CD4-positive, alpha-beta T cell treated with Interleukin-6 at 100 ng/mL for 8 hours (primary cell): ENCODE measurements around the gene ELANE.

Experiments used
- DNase-seq: peaks from one replicate; pipeline ENCODE4 v3.0.0-alpha.2; 2020; ENCODE audit warnings: mixed read lengths, low spot score

Gene ELANE

DNA sequence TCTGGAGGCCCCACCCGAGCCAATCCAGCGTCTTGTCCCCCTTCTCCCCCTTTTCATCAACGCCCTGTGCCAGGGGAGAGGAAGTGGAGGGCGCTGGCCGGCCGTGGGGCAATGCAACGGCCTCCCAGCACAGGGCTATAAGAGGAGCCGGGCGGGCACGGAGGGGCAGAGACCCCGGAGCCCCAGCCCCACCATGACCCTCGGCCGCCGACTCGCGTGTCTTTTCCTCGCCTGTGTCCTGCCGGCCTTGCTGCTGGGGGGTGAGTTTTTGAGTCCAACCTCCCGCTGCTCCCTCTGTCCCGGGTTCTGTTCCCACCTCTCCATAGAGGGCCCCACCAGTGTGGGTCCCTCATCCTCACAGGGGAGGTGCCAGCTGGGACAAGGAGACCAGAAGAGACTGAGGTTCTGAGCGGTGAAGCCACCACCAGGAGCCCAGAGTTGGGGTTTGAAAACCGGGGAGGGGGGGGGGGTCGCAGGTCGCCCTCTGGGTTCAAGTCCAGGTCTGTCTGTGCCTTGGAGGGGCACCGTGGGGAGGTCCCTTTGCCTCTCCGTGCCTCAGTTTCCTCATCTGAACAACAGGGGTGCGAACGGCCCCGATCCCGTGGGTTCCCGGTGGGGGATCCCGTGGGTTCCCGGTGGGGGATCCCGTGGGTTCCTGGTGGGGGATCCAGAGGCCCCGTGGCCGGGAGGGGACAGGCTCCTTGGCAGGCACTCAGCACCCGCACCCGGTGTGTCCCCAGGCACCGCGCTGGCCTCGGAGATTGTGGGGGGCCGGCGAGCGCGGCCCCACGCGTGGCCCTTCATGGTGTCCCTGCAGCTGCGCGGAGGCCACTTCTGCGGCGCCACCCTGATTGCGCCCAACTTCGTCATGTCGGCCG is at the start of gene ELANE:
Gene ELANE (plus strand): TSS at position 168 of the 878 bp plus-strand sequence. CDS start 26 bp downstream, at position 194.
- DNase-seq: no peak

DNA sequence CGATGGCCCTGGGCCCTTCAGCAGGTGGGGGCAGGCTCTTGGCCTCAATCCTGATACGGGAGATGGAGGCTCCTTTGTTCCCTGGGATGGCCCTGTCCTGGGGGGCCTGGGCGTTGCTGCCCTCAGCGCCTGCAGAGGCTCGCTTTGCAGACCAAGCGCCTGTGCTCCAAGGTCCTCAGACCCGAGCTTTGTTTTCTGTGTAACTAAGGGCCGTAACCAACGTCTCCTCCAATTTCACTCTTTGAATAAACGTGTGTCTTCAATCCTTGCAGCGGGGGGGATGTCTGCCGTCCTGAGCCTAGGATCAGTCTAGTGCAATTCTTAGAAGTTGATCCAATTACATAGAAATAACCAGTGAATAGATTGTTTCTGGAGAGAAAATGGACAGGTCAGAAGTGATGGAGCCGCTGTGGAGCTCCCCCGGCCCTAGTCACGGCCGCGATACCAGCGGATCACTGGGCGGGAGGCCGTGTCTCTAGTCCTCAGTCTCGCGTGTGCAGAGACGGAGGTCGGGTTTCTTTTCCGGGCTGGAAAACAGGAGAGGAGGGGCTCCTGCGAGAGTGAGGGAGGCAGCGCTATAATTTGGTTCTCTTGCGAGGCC is 49.5 kb upstream of the ELANE start:
- no peak for DNase-seq

DNA sequence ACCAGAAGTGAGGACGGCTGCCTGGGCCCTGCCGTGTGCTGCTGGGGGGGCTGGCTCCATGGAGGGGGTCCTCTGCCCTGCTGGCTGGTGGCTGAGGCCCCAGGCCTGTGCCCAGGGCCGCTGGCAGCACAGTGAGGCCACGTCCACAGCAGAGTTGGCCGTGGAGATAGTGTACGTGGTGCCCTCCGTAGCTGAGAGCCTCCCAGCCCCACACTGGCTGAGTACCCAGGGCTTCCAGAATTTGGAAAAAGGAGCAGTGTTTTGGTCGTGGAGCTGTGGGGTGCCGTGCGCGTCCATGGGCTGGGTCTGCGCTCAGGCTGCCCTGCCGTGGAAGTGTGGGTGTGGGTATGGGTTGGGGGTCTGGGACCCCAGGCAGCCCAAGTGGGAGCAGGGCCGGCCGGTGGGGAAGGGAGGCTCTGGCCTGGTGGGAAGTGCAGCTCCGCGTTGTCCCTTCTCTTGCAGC is 49.0 kb upstream of the ELANE start:
- DNase-seq: no peak

DNA sequence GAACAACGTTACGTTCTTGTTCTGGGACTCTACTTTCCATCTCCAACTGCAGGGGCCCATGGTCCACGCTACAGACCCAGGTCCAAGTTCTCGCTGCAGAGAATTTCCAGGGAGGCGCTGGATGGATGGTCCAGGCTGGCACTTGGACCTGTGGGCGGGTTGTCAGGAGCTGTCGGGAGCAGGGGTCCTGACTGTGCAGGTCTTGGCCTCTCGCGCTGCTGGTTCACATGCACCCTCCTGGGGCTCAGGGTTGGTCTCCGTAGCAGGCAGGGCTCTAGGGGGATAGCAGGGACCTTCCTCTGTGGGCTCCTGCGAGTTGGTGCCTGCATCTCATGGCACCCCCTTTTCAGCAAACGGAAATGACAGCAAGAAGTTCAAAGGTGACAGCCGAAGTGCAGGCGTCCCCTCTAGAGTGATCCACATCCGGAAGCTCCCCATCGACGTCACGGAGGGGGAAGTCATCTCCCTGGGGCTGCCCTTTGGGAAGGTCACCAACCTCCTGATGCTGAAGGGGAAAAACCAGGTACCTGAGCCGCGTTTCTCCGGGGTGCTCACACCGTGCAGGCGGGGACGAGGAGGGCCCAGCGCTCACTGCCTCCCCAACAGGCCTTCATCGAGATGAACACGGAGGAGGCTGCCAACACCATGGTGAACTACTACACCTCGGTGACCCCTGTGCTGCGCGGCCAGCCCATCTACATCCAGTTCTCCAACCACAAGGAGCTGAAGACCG is 48.3 kb upstream of the ELANE start:
- no peak for DNase-seq

DNA sequence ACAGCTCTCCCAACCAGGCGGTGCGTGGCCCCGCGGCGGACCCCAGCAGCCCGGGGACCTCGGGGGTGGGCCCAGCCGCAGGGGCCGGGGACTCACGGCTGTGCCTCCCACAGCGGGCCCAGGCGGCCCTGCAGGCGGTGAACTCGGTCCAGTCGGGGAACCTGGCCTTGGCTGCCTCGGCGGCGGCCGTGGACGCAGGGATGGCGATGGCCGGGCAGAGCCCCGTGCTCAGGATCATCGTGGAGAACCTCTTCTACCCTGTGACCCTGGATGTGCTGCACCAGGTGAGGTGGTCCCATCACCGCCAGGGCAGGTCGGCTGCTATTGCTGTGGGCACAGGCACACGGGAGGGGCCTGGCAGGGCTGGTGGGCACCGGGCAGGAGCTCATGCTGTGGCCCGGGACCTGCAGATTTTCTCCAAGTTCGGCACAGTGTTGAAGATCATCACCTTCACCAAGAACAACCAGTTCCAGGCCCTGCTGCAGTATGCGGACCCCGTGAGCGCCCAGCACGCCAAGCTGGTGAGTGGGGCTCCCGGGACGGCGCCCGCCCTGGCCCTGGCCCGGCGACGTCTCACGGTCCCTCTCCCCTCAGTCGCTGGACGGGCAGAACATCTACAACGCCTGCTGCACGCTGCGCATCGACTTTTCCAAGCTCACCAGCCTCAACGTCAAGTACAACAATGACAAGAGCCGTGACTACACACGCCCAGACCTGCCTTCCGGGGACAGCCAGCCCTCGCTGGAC is 47.5 kb upstream of the ELANE start:
- DNase-seq: no peak

DNA sequence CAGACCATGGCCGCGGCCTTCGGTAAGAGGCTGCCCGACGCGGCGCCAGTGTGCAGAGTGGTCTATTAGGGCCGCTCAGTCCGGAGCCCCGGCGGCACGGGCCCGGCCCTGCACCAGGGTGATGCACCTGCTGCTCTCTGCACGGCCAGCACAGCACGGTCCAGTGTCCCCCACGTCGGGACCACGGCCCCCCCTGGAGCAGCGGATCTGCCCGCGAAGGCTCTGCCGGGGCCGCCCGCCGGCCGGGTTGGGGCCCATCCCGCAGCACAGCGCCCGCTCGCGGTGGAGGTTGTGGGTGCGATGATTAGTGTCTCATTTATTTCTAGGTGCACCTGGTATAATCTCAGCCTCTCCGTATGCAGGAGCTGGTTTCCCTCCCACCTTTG is 46.9 kb upstream of the ELANE start:
- no peak for DNase-seq

DNA sequence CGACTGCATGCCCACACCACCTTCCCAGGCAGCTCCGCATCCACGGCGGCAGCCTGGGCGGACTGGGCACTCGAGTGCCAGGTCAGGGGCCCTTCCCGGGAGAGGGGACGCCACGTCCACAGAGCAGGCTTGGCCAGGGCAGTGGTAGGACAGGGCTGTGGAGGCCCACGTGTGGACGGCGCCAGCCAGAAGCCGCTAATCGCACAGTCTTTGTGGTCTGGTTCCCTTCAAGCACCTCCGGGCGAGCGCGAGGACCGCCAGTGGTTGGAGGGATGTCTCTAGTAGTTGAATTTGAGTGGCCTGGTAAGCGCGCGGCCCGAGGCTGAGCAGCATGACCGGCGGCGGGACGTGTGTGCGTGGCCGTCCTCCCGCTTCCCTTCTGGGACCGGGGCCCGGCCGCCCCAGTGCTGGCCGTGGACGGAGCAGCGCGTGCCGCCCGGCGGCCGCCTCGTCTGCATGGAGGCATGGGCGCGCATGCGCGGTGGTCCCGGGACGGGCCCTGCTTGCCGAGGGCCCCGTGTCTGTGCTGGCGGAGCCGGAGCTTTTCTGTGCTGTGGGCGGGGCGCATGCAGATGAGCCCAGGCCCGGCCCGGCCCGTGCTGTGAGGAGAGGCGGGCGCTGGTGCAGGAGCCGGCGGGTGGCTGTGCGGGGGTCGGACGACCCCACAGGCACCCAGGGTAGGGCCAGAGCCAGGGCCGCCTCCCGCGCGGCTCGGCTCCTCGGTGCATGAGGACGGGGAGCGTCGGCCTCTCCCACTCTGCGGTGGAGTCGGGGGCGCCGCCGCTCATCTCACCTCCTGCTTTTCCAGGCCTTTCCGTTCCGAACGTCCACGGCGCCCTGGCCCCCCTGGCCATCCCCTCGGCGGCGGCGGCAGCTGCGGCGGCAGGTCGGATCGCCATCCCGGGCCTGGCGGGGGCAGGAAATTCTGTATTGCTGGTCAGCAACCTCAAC is 46.2 kb upstream of the ELANE start:
- DNase-seq: no peak

DNA sequence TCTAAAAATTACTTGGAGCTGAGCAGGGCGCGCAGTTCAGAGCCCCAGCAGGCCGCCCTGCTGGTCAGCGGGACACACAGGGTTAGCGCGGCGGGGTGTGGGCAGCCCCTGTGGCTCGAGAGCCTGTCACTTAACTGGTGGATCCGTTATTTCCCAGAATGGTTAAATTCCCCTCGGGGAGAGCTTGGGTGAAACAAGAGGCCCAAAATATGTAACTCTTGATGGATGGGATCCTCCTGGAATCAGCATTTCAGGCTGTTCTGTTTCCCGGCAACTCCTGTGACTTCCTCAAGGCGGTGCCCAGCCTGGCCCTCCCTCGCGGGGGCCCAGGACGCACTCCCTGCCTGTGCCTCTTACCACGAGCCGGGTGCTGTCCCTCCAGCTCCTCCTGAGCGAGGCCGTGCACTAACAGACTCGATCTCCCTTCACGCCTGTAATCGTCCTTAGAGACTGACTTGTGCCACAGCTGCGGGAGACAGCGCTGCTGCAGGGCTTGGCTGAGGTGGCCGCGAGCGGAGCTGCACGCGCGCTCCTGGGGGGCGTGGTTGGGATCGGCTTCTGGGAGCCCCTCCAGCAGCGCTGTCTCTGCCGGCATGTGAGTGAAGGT is 45.2 kb upstream of the ELANE start:
- no peak for DNase-seq

DNA sequence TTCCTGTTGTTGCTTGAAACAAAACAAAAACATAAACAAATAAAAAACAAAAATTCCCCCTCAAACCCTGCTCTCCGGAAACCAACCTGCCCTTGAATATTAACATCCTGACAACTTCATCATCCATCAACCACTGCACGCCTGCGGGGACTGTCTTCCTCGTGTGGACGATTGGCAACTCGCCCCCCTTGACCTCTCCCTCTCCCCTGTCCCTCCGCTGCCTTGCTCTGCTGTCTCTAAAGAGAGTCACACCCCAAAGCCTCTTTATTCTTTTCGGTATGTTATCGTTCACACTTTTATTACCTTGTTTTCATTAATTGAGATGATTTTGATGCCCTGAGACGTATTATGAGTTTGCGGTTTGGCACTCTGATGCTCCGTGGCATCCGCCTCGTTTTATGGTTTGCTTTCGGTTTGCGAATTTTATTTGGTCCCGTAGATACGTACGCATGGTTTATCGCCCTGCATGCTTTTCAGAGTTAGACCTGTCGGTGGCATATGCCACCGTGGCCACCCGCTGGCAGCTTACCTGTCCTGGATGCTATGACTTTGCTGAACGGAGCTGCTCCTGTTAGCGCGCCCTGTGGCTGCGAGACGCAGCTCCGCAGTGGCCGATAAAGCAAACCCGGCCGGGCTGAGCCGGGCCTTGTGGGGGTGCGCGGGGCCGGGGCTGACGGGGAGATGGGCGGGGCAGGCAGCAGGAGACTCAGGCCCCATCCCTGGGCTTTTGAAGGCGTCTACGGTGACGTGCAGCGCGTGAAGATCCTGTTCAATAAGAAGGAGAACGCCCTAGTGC is 44.3 kb upstream of the ELANE start:
- DNase-seq: no peak

DNA sequence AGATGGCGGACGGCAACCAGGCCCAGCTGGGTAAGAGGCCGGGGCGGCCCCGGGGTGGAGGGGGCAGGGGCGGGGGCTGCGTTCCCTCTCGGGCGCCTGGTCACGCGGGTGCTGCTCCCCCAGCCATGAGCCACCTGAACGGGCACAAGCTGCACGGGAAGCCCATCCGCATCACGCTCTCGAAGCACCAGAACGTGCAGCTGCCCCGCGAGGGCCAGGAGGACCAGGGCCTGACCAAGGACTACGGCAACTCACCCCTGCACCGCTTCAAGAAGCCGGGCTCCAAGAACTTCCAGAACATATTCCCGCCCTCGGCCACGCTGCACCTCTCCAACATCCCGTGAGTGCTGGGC is 43.7 kb upstream of the ELANE start:
- no peak for DNase-seq

DNA sequence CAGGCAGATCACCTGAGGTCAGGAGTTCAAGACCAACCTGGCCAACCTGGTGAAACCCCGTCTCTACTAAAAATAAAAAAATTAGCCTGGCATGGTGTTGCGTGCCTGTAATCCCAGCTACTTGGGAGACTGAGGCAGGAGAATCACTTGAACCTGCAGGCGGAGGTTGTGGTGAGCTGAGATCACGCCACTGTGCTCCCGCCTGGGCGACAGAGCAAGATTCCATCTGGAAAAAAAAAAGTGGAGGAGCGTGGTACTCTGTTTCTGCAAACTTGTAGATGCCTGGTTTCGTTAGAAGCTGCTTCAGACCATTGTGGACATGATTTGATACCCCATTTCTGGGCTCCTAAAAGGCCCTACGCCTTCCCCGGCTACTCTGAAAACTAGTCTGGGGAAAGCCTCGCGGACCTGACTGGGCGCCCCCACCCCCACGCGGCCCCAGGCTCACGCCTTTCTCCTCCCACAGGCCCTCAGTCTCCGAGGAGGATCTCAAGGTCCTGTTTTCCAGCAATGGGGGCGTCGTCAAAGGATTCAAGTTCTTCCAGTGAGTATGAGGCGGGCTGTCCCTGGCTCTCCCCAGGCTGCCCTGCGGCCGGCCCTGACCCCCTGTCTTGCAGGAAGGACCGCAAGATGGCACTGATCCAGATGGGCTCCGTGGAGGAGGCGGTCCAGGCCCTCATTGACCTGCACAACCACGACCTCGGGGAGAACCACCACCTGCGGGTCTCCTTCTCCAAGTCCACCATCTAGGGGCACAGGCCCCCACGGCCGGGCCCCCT is 41.8 kb upstream of the ELANE start:
- no peak for DNase-seq

DNA sequence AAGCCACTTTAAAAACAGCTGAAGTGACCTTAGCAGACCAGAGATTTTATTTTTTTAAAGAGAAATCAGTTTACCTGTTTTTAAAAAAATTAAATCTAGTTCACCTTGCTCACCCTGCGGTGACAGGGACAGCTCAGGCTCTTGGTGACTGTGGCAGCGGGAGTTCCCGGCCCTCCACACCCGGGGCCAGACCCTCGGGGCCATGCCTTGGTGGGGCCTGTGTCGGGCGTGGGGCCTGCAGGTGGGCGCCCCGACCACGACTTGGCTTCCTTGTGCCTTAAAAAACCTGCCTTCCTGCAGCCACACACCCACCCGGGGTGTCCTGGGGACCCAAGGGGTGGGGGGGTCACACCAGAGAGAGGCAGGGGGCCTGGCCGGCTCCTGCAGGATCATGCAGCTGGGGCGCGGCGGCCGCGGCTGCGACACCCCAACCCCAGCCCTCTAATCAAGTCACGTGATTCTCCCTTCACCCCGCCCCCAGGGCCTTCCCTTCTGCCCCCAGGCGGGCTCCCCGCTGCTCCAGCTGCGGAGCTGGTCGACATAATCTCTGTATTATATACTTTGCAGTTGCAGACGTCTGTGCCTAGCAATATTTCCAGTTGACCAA is 41.1 kb upstream of the ELANE start:
- DNase-seq: no peak

DNA sequence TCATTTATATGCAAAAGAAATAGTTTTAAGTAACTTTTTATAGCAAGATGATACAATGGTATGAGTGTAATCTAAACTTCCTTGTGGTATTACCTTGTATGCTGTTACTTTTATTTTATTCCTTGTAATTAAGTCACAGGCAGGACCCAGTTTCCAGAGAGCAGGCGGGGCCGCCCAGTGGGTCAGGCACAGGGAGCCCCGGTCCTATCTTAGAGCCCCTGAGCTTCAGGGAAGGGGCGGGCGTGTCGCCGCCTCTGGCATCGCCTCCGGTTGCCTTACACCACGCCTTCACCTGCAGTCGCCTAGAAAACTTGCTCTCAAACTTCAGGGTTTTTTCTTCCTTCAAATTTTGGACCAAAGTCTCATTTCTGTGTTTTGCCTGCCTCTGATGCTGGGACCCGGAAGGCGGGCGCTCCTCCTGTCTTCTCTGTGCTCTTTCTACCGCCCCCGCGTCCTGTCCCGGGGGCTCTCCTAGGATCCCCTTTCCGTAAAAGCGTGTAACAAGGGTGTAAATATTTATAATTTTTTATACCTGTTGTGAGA is 40.5 kb upstream of the ELANE start:
- DNase-seq: no peak

DNA sequence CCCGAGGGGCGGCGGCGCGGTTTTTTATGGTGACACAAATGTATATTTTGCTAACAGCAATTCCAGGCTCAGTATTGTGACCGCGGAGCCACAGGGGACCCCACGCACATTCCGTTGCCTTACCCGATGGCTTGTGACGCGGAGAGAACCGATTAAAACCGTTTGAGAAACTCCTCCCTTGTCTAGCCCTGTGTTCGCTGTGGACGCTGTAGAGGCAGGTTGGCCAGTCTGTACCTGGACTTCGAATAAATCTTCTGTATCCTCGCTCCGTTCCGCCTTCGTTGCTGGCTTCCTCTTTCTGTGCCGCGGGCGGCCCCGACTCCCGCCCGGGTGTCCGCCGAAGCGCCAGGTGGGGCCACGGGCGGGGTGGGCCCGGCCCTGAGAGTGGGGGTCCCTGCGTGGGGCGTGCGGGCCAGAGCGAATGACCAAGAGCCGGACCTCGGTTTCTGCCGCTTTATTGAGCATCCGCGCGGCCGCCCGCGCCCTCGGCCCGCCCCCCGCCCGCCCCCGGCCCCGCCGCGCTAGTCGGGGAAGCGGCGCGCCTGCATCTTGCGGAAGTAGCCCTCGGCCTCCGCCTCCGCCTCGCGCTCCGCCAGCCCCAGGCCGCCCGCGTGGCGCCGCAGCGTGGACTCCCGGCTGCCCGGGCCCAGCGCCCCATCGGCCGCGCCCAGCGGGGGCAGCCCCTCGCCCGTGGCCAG is 39.9 kb upstream of the ELANE start:
- no peak for DNase-seq

DNA sequence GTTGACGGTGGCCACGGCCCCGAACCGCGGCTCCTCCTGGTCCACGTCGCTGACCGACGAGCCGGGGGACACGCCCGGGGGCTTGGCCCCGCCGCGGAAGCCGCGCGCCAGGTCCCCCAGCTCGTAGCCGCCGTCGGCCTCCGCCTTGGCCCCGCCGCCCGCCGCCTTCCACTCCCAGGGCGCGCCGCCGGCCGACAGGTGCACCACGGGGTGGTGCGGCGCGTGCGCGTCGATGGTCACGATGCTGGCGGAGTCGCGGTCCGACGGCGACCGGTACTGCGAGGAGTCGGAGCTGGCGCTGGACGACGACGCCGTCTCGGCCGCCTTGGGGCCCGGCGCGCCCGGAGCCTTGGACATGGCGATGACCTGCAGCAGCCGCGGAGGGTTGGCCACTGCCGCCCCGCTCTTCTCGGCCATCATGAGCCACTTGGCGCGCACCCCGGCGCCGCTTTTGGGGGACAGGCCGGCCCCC is 39.3 kb upstream of the ELANE start:
- DNase-seq: no peak

DNA sequence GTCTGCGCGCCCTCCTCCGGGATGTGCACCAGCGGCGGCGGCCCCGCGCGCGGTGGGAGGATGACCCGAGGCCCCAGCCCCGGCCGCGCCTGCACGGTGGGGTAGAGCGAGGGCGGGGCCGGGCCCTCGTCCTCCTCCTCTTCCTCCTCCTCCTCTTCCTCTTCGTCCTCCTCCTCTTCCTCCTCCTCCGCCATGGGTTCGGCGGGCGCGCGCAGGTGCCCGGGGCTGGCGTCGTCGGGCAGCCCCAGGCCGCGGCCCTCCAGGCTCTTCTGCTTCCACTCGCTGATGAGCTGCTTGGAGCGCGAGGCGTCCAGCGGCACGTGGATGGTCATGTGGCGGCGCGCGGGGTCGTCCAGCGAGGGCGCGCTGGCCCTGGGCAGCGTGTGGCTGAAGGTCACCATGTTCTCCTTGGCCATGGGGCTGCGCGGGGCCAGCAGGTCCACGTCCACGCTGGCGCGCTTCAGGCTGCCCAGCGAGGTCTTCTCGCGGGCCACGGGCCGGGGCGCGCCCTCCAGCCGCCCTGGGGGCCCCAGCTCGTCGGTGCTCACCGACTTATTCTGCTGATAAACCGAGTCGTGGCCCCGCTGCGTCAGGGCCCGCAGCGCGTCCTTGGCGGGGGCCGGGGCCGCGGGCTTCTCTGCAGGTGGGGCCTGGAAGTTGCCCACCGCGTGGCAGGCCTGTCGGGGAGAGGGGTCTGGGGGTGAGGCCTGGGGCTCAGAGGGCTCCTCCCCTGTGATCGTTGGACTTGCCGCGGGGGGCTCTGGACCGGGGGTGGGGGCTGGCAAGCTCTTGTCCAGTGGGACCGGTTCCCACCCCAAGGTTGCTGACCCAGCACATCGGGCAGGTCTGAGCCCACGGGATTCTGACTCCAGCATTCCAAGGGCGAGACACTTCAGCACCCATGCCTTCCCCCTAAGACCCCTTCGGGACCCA is 38.6 kb upstream of the ELANE start:
- DNase-seq: no peak
